Thyroid gland (tissue), 4 donors: ENCODE measurements around the gene DOP1B.

Experiments
- CTCF ChIP-seq, 6 experiments: fragments of 200-600 bp in 3 of 6; fragments of 450-650 bp in 3 of 6; sonication (generic) in 3 of 6; IDR thresholded peaks; one replicate each; pipeline ENCODE4 v1.5.1; 2016 to 2019; ENCODE audit warnings: antibody characterized with exemption in 6 of 6, mild to moderate bottlenecking in 2 of 6, inconsistent platforms in 1 of 6, moderate library complexity in 1 of 6
- POLR2A ChIP-seq, 2 donors: fragments of 450-650 bp; IDR thresholded peaks; one replicate each; pipeline ENCODE4 v1.6.1; 2017; ENCODE audit warnings: antibody characterized with exemption in 2 of 2, mild to moderate bottlenecking in 2 of 2, moderate library complexity in 1 of 2

- no peak for TF ChIP-seq POLR2A (IDR thresholded peaks at IDR 0.05)
- no peak for TF ChIP-seq CTCF (IDR thresholded peaks at IDR 0.05)
Measured at GRCh38 chr21:36203603-36203889, 46.9 kb downstream of the DOP1B start.
